Measurements from ENCODE around the gene SNAP25.

SNAP25 gene

DNA sequence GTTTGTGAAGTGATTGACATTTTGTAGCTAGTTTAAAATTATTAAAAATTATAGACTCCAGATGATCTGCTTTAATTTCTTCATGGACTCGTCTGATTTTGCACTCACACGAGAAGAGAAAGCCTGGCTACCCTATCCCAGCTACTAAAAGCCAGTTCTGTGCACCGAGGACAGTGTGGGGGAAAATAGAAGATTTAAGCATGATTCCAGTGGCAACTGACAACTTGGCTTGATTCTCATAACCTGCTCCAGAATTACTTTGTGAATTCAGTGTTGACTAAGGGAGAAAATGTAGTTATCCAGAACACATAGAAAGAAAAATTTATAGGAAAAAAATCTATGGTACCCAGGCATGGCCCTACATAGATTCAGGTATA, 88.7 kb downstream of the SNAP25 start:
- DNase-seq: no peak

DNA sequence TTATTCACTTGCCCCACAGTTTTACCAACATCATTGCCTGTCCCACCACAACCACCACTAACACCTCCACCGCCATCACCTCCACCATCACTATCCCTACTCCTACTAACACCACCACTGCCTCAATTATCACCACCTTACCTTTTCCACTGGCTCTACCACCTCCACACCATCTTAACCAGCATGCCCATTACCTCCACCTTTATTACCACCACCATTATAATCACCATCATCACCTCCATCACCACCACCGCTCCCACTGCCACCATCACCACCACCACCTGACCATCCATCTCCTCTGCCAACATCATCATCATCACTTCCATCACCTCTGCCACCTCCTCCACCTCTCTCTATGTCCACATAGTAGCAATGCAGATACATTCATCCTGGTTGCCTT, 90.0 kb downstream of the SNAP25 start:
- no peak for DNase-seq

DNA sequence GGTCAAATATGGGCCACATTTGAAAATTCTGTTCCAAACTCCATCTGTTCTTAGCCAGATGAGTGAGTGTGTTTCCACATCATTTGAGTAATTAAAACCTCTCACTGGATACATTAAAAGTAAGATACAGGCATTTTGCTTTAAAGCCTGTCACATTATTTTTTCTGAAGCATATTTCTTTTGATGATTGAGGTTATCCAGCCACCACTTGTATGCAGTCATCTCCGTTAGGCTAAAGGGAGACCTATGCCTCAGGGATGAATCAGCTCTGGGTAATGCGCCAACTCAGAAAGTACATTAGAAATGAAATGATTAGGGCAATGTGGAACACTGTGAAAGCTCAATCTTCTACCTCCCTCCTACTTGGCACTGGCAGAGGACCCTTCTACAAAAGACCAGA, 90.7 kb downstream of the SNAP25 start:
- no peak for DNase-seq

DNA sequence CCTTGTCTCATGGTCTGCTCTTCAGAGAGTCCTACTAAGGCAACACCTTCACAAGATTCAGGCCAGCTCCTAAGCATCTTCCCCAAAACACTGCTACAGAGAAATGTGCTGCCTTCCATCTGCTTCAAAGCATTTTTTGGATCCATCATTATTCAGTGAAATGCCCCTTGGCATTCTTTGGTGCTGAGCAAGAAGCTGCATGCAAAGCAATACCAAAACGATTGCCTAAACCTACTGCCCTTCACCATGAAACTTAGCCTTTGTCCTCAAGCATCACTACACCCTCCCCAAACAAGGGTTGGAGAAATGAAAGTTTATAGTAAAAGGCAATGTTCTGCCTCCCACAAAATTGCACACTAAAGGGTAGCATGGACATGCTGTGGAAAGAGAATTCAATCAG, 93.5 kb downstream of the SNAP25 start:
- DNase-seq: no peak

DNA sequence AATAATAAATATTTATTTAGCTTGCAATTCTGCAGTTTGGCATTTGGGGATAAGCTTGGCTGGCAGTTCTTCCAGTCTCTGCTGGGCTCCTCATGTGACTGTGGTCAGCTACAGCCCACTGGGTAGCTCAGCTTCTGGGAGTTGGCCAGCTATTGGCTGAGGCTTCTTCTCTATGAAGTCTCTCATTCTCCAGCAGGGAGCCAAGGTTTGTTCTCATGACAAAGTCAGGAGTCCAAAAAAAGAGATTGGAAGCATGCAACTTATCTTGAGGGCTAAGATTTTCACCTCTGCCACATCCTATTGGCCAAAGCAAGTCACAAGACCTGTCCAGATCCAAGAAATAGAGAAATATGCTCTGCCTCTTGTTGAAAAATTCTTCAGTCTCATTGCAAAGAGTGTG, 94.6 kb downstream of the SNAP25 start:
- DNase-seq: no peak

DNA sequence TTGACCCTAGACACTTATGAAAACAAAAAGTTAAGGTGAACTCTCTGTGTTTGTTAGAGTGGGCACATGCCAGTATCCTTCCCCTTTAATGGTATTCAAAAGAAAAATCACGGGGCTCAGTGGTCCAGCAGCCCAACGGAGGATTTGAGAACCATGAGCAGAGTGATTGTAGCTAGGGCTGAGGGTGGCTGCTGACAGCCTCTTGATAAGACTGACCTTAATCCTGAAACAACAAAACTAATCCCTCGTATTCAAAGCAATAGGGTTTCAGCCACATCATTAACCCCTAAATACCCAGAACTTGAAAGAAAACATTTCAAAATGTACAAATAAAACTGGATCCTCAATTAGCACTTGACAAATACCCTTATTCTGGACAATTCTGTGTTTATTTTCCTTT, 95.1 kb downstream of the SNAP25 start:
- DNase-seq: no peak

DNA sequence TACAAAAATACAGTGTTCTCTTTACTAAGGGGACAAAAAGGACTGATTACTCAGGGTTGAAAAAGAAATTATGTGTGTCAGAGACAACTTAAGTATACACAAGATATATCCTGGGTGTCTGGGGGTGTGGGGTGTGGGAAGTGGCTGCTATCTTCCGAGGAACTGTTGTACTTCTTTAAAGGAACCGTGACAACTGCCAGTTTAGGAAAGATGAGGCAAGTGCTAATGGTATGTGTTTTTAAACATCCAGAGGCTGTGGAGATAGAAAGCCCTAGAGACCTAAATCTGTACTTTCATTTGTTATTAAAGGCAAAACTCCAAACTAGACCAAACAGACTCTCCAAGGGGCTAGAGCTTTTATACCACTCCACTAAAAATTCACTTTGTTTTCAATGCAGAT, 95.6 kb downstream of the SNAP25 start:
- DNase-seq: no peak

DNA sequence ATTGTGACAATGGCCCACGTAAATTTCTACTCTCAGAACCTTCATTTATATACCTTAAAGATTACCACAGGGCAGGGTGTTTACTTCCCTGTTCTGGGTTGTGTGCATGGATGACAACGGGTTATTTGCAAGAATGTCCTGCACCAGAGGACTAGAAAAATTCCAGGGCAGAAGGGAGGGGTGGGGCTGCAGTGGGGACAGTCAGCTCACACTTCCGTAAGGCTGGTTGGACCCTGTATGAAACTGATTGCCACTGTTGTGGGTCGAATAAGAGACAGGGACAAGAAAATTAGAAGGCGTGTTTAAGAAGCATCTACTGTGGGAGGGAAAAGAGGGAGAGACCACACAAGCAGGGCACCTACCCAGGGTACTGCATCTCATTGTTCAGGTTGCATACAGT, 96.5 kb downstream of the SNAP25 start:
- DNase-seq: no peak

DNA sequence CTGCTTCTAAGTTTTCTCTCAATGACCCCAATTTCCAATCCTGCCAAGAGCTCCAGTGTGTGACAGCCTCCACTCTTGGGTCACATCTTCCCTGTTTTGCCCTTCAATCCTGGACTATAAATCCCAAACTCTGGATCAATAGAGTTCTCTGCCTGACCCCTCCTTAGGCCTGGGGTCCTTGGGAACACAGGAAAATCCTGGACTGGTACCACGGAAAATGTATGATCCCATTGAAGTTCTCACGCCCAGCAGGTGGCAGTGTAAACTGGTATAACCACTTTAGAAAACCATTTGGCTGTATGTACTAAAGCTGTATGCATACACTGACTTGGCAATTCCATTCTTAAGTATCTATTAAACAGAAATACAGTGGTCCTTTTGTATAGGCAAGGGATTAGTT, 98.0 kb downstream of the SNAP25 start:
- DNase-seq: no peak

DNA sequence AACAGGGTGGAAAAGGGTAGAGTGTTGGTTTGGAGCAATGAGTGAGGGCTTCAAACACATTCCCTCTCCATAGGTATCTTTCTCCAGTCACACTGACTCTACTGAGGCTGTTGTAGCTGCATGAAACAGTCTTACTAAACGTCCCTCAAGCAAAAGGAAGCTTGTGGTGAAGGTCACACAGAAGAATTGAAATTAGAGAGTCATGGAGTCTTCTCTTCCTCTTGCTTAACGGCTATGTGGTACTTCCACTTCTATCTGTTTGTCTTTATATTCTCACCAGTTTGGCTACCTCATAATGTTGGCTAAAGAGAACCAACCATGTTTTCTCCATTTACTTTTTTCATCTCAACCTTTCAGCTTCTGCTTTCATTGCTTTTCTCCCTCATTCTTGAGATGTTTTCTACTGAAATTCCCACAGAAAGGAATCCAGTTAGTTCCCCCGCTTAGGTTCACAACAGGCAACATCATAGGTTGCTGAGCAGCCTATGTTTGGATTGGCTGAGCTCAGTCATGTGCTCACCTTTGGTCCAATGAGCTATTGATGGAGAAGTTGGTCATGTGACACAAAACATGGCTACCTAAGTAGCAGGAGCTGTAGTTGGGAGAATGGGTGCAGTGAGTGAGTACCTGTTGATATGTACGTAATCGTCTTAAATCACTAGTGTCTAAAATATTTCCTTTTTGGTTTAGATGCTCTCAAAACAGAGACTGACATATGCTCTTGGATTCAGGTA, 99.8 kb downstream of the SNAP25 start:
- no peak for DNase-seq

DNA sequence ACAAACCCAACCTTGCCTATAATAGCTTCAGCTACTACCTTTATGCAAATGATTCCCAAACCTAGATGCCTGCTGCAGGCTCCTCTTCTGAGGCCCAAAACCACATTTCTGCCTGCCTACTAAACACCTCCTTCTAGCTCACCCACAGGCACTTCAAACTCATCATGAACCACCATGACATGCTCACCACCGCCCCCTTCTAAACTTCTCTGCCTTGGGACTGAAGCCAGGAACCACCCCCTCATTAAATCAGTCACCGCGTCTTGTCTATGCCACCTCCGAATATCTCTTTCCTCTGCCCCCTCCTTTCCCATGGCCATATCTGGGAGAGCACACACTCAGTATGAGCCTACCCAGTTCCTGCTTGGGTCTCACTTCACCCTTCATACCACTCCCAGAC, 101.2 kb downstream of the SNAP25 start:
- no peak for DNase-seq

DNA sequence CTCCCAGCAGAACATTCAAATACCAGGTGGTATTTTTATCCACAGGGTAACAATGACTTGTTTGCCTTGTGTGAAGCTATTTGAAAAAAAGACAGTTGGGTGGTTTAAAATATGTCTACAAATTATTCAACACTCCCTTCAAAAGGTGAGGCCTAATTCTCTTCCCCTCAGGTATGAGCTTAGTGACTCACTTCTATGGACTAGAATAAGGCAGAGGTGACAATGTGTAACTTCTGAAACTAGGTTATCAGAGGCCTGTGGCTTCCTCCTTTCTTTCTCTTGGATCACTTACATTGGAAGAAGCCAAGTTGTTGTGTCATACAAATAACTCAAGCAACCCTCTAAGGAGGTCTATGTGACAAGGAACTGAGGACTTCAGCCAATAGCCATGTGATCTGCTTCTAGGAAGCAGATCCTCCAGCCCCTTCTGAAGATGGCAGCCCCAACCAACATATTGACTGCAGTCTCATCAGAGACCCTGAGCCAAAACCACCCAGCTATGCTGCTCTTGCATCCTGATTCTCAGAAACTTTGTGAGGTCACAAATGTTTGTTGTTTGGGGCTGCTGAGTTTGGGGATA, 102.6 kb downstream of the SNAP25 start:
- no peak for DNase-seq

DNA sequence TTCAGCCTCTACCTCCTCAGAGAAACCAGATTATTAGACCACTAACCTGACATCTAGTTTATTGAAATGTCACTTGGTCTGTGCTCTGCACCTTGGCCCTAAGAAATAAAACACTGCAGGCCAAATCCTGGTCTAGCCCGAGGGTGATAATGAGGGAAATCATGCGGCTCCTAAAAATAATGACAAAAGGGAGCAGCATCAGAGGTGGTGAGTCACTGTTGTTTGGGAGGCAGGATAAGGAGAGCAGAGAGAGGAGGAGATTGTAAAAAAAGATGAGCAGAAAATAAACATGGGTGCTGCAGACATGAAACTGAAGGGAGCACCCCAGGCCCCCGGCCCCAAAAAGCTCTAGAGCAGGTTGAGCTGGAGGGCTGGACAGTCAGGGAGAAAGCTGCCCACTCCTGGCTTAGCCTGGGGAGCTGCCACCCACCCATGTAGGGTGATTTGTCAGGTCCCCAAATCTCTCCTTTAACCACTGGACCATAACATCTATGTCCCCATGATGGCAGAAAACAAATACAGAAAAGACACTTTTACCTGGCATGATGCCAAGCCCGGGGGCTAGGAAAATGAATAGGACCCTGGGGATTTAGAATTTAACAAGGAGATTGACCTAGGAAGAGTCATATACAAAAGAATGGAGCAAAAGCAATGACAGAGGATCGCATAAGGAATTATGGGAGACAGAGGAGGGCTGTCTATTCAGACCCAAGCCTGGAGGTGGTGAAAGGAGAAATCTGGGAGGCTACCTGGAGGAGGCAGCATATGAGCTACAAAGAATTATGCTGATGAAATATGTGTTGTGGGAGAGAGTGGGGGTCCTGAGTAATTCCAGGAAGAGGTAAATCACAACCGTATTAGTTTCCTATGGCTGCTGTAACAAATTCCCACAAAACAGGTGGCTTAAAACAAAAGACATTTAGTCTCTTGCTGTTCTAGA, 103.7 kb downstream of the SNAP25 start:
- no peak for DNase-seq

DNA sequence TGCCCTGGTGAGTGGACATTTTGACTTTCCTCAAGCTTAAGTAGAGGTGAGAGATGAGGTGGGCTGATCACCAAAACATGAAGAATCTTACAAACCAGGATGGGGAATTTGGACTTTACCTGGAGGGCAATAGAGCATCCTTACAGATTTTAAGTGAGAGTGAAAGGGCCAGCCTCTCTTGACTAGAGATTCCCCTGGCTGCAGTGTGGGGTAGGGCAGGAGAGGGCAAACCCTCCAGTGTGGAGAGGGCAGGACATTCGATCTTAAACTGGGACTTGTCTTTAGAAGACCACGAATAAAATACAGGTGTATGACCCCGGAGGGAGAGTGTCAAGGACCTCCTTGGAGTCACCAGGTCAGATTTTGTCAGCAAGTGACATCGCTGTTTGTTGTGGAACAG, 105.1 kb downstream of the SNAP25 start:
- DNase-seq: no peak

DNA sequence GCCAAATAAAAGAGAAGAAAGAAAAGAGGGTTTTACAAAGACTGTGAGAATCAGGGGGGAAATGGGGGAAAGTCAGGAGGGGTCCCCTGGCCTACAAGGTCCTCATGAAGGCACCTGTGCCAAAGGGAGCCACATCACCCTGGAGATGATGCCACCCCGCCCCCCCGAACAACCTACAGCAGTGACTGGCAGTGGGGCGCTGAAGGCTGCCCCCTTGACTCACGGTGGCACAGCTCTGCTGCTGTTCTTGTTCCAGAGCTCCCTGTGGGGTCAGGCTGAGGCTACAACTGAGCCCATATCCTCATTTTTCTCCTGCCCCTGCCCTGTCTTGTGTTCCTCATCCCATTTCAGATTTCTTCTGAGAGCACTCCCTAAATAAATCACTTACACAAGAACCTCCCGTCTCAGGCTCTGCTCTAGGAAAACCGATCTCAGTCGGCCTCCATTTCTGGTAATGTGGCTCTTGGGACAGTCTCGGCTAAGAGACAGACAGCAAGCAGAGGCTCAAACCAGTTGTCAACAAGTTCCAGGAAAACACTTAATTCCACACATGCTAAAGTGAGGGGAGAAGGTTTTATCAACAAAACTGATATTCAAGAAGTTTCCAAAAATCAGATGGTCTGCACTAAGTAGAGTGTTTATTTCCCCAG, 105.7 kb downstream of the SNAP25 start:
- DNase-seq: no peak

DNA sequence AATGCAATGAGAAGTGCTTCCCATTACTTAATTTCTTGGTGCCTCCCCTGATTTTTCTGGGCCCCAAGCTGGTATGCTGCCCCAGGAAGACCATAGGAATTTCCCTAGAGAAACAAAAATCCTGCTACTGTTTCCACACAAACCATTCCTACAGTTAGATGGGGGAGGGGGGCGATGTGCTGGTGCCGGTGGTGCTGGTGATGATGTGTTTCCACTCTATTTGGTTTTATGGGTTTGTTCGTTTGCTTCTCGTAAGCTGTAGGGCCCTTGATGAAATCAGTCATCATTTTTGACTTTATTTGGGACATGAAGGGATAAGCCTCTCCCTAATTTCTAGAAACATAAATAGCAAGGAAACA, 110.2 kb downstream of the SNAP25 start:
- DNase-seq: no peak

DNA sequence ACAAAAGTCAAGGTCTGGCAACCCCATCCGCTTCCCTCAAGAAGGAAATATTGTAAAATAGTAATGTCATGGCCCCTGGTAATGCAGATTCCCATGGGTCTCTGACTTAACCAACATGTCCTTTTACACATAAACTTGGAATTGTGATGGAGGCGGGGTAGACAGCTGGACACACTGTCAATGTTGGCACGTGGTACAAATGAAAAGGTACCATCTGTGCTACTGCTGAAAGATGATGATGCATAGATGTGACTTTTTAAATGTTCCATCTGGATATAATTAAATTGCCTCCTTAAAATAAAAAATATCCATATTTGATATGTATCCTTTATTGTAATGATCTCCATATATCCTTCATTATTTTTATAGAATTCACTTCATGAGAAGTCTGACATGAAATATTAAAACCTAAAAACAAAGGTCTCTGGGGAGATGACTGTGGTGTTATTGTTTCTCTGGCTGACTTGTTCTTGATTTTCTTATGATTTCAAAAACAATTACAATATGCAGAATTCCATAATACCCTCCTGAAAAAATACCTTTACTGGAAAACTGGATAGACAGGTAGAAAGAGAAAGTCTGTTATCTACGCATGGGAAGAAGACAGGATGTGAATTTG, 110.9 kb downstream of the SNAP25 start:
- no peak for DNase-seq

DNA sequence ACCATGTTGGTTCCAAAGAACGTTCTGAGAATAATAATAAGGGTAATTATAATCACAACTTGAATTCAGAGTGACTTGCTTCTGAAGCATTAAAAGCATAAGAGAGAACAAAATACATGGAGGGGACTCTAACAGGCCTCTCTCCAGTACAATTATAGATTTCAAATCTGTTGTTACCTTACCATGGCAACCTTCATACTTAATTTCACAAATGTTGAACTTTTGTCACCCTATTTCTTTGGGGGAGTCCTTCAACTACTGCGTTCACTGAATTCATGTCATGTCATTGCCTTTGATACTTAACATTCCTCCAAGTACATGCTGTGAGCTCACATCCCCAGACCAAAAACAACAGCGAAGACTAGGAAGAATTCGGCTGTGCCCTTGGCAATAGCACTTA, 111.4 kb downstream of the SNAP25 start:
- no peak for DNase-seq

DNA sequence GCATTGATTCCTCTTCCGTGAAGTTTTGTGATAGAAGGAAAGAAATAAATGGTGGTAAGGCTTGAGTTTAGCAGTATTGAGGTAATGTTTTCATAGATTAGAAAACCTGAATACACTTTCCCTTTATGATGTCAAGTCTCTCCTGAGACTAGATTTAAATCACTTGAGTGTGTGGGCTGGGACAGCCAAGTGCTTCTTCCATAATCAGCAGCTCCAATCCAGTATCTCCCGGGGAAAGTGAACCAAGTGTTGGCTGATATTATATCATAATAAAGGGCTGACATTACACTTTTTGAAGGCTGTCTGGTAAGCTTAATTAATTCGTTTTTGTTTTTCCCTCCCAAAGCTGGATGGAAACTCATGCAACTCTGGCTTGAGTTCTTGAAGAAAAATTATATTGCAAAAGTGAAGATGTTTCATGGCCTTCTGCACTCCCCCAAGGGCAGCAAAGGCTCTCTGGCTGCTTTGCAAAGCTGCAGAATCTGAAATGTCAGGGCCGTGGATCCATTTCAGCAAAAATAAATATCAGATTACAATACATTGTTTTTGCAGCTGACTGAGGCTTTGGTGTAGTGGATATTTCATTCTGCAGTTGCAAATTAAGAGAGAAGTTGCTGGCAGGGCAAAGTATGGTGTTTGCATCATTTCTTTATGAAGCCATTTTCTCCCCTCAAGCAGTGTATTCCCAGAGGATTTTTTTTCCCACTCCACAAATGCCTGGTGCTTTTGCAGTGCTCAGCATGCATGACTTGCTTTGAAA, 114.2 kb downstream of the SNAP25 start:
- no peak for DNase-seq

DNA sequence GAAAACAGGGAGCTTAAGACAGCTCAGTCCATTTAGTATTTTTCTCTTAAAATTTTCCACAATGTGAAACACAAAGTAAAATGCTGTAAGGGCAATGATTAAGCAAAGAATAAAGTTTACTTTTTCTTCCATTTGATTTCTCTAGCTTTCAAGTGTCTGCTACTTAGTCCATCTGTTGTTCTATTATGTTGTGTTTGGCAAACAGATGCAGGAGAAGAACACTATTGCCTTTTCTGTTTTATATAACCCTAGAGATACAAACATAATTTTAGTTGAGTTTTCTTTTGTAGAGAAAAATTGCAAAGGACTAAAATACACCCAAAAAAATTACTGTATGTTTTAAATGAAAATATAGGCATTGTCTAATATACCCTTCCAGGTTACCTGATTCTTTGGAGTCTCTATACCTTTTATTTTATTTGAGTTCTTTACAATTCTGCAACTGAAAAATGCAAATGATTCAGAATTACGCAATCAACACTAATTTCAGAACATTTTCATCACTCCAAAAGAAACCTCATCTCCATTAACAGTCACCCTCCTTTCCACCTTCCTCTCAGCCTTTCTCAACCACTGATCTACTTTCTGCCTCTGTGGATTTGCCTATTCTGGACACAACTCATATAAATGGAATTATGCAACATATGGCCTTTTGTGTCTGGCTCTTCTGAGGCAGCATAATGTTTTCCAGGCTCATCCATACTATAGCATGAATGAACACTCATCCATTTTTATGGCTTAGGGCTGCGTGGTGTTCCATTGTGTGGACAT, 118.5 kb downstream of the SNAP25 start:
- no peak for DNase-seq

DNA sequence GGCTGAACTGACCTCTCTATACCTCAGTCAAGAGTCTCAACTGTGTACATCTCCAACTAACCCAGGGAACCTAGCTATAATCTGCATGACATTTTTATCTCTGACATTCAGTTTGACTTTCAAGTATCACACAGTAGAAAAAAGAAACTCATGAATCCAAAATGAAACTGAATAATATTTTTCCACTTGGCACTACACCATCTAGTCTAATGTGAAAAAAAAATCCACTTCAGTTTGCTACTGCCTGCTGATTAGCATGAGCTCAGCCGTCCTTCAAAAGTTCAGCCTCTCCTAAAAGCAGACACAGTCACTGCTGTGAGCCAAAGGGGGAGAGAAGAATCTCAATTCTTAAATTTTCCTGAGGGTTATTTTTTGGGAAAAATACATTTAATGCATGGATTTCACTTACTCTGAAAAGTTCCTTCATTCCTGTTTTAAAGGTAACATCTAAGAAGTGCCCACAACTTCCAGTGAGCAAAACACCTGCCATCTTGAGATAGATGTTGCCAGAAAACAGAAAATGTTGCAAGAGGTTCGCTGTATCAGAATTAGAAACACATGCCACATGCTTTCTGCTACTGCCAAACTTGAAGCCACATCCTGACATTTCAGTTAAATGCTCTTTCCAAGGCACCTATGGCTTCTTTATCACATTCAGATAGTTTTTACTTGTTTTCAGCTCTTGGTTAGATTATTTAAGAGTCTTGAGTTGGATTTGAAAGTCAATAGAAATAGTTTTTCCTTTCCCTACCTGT, 120.0 kb downstream of the SNAP25 start:
- no peak for DNase-seq

Data from stimulated activated CD4-positive, alpha-beta T cell treated with anti-CD3 and anti-CD28 coated beads, Interleukin-12 subunit alpha, Interleukin-12 subunit beta, amount 100 ng/mL, for 4 hours (primary cell).